NCI-H2081 (cell line): ENCODE results near the gene HAVCR2.

Experiments used
- DNase-seq, 2 experiments: peaks; one replicate each; lab custom pipeline; 2025; lab: John Stamatoyannopoulos, UW

HAVCR2 gene

DNA sequence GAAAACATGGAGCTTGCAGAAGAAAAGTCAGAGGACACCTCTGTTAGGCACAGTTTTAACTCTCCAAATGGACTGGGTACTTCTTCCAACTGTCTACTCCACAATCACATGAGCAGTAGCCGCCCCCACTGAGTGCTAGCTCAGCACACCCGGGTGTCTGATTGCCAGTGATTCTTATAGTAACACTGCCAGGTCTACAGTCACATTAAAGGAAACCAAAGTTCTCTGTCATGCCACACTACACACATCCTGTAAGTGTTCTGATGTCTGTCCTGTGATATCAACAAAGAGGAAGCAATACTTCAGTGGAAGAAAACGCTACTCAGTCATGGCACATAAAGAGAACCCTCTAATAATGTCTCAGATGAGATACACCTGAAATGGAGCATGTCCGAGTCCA lies at the start of gene HAVCR2:
Gene HAVCR2, minus strand, starts transcription at position 69 of the 400 bp plus-strand sequence. Its CDS starts 61 bp downstream, at position 8.
- no peak for DNase-seq

DNA sequence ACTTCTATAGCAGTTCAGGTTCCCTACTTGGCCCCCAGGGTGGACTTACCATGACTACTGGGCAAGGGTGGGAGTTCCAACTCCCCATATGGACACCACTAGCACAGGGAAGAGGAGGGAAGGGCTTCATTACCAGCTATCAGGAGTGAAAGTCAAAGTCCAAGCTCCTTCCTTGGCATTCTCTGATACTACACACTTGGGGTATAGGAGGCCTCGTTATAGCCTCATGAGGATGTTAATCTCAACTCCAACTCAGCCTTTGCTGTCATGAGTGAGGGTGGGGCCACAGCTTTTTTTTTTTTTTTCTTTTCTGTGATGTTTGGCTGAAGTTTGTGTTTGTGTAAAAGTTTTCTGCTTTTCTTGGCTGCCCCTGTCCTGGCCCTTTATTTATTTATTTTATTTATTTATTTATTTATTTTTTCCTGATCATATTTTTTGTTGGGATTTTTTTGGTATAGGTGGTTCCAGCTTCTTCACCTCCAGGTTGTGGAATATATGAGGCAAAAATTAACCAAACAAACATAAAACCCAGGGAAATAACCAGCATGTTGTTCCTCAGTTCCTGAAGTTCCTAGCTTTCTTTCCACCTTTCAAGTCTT lies 48.5 kb upstream of the HAVCR2 start:
- DNase-seq = no peak

DNA sequence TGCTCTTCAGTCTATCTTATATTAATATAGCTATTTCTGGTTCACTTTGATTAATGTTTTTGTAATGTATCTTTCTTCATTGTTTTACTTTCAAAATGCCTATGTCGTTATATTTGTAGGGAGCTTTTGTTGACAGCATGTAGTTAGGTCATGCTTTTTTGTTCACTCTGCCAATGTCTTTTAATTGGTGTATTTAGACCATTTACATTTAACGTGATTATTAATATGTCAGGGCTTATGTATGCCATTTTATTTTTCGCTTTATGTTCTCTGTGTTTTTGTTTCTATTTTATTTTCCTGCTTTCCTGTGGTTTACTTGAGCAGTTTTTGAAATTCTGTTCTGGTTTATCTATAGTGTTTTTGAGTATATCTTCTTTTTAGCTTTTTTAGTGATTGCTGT lies 46.5 kb upstream of the HAVCR2 start:
- DNase-seq = no peak

DNA sequence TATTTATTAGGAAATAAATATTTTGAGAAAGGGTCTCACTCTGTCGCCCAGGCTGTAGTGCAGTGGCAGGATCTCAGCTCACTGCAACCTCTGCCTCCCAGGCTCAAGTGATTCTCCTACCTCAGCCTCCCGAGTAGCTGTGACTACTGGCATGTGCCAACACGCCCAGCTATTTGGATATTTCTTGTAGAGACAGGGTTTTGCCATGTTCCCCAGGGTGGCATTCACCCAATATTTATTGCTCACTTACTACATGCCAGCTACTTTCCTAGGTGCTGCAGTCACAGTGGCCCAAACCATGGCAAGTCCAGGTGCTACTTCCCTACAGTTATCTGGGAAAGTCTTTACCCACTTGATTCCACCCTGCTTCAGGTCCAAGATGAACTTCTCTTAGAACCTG lies 42.2 kb upstream of the HAVCR2 start:
- DNase-seq = no peak

DNA sequence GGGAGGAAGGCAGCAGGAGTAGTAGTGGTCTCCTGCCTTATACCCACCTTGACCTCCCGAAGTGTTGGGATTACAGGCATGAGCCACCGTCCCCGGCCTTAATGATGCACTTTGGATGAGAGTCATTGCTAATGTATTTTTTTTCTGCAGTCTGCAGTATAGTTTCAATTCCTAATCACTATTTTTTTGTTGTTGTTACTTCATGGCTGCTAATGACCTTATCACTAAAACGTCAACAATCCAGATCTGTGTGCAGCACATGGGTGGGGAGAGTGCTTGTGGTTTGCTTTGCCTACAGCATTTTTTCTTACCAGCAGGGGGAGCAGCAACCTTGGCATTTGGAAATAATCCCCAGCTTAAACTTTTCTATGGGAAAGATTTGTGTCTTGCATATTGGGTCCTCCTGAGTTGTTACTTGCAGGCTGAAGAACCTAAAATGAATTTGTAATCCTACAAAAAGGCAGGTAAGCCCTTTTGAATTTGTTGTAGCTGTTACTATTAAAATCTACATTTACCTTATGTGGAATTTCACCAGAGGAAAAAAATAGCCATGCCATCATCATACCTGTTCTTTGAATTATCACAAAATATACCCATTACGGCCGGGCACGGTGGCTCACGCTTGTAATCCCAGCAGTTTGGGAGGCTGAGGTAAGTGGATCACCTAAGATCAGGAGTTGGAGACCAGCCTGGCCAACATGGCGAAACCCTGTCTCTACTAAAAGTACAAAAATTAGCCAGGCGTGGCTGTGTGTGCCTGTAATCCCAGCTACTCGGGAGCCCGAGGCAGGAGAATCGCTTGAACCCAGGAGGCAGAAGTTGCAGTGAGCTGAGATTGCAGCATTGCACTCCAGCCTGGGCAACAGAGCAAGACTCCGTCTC lies 40.1 kb upstream of the HAVCR2 start:
- peak; percentile 54 to 61 for DNase-seq

DNA sequence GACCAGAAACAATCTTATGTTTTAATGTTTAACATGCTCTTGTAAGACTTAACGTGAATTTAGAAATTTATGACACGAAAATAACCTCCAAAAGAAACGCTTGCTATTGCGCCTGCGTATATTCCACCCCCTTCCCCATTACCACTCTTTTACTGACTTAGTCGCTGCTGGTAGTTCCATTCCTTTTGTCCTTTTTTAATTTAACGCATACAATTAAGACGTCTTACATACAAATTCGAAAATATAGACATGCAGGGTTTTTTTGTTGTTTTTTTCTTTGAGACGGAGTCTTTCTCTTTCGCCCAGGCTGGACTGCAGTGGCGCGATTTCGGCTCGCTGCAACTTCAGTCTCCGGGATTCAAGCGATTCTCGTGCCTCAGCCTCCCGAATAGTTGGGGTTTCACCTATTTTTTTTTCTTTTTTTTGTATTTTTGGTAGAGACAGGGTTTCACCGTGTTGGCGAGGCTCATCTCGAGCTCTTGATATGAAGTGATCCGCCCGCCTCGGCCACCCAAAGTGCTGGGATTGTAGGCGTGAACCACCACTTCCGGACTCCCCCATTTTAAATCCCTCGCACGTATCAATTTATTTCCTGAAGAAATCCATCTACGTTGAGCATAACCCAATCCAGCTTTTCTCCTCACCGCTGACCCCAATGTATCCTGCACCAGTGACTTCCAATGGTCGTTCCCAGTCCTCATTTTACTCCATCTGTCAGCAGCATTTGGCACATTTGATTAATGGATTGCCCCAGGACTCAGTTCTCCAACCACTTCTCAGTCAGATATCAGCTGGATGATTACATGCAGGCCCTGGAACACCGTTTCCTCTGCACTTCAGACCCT lies 34.5 kb upstream of the HAVCR2 start:
- peak; percentile 52 to 80 for DNase-seq

DNA sequence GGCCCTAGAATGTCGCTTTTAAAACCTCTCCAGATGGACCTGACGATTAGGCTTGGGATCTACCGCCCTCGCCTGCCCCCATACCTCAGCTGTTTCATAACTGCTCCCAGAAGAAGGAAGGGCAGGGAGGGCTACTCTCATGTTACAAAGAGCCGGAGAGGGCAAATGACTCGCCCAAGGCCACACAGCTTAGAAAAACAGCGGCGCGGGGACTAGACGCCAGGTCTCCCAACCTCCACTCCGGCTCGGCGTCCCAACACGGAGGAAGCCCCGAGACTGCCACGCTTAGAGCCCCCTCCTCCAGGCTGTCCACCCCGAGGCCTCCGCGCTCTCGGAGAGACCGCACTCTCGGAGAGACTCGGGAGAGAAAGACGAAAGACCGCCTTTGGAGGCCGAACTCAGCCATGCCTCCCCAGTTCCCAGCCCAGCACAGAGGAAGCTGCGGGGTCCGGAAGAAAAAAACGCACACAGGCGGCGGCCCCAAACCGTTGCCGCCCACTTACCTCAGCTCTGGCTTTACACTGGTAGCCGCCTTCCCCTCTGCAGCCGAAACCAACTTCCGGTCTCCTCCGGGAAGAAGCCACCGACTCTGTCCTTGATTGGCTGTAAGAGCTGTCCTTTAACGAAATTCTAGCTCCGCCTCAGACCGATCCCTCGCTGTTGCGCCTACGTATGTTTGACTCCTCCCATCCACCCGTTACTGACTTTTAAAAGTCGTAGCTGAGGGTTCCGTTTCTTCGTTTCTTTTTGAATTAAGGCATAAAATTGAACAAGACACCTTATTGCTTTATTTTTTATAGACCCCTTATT lies 33.7 kb upstream of the HAVCR2 start, which contains the start of gene MED7:
Gene MED7, minus strand, starts transcription at position 549 of the 810 bp plus-strand sequence. CDS start 3,434 bp downstream, outside the sequence.
- peak; percentile 97 to 99 for DNase-seq

DNA sequence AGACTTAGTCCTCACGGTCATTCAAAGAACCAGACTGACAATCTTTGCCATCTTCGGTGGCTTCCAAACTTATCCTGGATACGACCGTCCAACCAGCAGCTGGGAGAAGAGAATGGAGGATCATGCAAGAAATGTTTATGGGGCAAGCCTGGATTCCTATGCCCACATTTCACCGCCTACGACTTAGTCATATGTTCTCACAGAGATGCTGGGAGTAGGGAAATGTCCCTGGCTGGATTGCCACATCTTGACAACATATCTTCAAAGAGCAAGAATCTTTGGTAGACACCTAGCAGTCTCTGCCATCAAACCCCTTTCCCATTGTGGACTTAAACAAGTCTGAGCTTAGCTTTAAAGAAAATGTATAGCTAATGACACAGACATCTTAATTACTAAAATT lies 28.8 kb upstream of the HAVCR2 start:
- DNase-seq = no peak

DNA sequence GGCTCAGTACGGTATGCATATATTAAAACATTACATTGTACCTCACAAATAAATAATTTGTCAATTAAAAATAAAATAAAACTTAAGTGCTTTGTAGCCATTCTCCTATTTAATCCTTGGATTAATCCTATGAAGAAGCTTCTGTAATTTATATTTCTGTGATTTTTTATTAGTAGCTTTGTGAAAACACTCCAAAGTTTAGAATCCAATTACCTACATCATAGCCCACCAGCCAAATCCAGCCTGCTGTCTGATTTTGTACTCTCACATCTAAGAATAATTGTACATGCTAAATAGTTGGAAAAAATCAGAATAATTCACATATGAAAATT lies 23.4 kb upstream of the HAVCR2 start:
- DNase-seq = no peak

DNA sequence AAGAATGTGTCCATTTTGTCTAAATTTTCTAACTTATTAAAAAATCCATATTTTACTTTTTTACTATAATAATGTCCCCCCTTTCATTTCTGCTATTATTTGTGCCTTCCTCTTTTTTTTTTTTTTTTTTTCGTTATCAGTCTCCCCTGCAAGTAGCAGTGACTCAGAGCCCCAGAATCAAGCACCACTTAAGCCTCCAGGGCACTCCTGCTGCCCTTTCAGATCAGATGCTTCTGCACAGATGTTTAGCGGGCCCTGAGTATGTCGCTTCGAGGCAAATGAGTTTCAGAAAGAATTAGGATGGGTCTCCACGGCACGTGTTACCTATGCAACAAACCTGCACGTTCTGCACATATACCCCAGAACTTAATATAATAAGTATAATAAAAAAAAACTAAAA lies 22.1 kb upstream of the HAVCR2 start:
- DNase-seq = no peak

DNA sequence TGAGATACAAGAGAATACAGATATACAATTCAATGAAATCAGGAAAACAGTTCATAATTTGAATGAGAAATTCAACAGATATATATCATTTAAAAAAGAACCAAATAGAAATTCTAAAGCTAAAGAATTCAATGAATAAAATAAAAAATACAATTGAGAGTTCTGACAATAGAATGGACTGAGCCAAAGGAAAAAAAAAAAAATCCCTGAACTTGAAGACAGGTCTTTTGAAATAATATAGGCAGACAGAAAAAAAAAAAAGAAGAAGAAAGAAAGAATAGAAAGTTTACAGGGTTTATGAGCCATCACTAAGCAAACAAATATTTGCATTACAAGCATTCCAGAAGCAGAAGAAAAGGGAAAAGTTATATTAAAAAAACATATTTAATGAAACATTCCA lies 12.9 kb upstream of the HAVCR2 start:
- no peak for DNase-seq

DNA sequence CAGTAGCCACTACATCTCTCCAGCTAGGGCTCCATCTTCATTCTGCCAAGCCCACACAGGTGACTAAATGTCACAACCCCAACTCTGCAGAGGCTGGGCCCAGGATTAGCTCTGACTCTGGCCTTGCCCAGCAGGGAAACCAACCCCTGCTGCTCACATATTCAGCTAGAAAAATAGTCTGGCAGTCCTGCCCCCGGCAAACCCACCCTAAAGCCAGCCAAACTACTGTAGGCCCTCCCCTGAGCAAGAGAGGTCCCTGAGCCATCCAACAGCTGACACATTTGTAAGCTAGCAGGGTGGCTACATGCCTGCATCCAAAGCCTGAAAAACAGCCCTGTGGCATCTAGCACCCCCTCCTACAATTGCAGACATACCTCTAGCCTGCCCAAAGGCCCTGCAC lies 11.3 kb upstream of the HAVCR2 start:
- no peak for DNase-seq

DNA sequence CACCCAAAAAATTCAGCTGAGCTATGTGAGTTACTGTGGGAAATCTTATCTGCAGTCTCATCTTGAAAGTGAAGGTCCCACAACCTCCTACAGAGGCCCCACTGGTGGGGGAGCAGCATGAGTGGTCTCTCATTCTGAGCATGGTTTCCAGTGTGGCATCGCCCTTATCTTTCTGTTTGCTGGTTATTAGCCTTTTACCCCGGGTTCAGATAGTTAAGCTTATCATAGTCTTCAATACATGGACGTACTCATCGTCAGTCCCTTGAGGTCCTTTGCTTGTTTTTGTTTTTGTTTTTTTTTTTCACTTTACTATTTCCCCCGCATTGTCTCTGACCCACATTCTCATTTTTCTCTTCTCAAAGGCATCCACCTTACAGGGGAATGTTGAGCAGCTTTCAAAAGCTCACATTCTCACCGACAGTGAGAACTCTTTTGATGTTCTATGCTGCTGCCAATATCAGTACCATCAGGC lies 7.7 kb upstream of the HAVCR2 start:
- DNase-seq = no peak

DNA sequence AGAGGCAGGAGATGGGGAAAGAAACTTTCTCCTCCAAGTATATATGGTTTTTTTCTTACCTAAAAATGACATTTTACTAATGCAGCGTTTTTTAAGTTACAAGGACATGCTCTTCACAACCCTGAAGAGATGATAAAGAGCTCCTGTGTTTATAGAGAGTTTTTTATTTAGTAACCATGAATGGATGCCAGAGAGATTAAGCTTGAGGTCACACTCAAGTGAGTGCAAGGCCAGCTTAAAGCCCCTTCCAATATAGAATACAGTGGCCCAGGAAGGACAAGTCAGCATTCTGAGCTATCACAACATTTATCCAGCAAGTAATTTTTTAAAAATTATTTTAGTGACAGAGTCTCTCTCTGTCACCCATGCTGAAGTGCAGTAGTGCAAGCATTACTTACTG lies 6.7 kb upstream of the HAVCR2 start:
- DNase-seq = no peak

DNA sequence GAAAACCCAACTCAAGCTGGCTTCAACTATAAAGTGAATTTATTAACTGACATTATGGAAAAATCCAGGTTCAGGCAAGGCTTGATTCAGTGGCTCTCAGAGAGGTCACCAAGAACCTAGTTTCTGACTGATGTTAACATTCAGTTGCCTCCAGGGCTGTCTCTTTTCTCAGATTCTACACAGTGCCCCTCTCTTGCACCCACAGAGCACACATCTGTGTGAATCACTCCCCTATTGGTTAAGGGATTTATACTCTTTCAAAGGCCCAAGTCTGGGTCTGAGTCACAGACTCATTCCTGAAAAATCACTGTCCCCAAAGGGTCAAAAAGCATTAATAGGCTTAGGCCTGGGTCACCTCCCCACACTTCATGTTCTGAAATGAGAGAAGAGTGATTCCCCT lies 6.2 kb upstream of the HAVCR2 start:
- no peak for DNase-seq

DNA sequence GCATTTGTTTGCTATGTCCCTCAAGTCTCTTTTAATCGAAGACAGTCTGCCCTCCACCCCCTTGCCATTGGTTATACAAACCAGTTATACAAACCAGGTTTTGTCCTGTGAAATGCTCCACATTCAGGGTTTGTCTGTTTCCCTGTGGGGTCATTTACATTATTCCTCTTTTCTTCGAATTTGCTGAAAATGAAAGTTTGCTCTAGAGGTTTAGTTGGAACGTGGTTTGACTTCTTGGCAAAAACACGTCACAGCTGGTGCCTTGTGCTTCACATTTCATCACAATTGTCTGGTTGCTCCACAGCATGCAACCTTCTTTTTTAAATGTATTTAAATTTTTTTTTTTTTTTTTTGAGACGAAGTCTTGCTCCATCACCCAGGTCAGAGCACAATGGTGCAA lies 4.2 kb upstream of the HAVCR2 start:
- no peak for DNase-seq

DNA sequence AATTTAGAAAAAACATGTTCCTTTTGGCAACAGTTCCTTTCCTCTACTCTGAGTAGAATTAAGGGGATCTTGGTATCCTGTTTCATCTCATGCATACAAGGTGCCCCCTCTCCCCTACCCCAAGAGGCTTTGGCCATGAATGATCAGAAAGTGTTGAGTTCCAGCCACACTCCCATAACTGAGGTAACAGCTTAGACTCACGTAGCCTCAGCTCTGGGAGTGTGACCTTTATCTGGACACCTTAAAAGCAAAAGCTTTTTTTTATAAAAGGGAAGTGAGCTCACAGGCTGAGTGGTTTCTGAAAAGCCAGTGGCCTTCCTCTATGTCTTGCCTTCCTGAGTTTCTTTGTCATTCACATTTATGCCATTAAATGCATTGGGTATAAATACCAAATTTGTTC lies 900 bp upstream of the HAVCR2 start:
- DNase-seq = no peak

DNA sequence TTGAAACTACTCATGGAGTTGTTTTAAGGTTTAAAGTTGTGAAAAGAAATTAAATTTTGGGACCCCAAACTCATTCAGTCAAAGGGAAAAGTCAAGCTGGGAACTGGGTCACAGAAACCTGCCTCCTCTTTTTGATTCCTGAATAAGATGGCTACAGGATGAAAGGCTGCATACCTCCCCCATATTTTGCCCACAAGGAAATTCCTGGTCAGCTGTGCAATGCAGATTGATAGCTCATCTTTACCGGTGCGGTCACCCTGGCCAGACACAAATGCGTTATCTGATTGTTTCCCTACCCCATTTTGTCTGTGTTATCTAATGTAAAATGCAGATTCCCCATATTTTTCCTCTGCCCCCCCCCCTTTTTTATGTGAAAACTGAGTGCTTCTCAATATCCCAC lies 1.3 kb downstream of the HAVCR2 start:
- DNase-seq = no peak

DNA sequence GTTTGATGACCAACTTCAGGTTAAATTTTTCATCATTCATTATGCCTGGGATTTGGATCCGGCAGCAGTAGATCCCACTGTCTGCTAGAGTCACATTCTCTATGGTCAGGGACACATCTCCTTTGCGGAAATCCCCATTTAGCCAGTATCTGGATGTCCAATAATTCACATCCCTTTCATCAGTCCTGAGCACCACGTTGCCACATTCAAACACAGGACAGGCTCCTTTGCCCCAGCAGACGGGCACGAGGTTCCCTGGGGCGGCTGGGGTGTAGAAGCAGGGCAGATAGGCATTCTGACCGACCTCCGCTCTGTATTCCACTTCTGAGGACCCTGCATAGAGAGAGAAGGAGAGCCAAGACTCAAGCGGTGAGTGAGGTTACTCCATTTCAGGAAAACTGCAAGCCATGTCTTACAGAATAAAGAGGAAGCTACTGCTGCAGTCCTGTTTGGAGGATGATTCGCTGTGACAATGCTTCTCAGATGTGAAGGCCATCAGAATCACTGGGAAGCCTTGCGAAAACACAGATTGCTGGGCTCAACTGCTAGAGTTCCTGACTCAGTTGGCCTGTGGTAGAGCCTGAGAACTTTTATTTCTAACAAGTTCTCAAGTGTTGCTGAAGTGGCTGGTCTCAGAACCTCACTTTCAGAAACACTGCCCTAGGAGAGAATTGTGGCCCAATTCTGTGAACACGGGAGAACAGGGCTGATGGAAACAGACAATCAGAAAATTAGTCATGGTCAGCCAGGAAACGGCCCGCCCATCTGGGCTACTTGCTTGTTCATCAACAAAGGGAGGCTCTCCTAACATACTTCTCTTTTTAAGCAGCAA lies 2.0 kb downstream of the HAVCR2 start:
- no peak for DNase-seq

DNA sequence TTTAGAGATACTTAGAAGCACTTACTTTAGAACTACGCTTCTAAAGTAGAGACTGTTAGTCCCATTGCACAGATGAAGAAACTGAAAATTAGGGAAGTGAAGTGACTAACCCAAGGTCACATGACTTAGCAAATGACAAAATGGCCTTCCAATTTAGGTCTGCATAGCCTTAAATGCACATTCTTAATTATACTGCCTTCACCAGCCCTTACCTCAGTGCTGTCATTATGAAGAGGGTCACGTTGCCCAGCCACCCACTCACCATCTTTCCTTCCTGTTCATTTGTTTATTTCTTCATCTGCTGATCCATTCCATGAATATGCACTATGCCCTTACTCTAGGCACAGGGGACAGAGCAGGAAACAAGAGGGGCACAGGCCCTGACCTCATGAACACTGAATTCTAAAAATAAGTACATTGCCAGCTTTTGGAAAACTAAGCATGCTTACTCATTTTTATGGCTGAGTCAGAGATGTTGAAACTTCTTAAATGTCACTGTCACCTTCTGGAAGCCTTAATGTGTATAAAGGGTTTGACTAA lies 8.6 kb downstream of the HAVCR2 start:
- DNase-seq = no peak
